Psoas muscle (tissue), 8 donors: ENCODE results near the gene ZNF302. TPM values are rescaled to one million over a fixed set of nuclear protein-coding genes. Genes with fewer than 3 reads are reported as not detected.

ENCODE experiments used
- ATAC-seq, 4 donors: fragments of 200-7000 bp; cut with Tn5 transposase; one replicate each; pipeline ENCODE4 v1.9.1; 2020; ENCODE audit warnings: moderate library complexity in 3 of 4, mild to moderate bottlenecking in 2 of 4
- DNase-seq, 2 donors: peaks; one replicate each; pipeline ENCODE4 v3.0.0-alpha.2; 2020
- H3K27ac ChIP-seq: fragments of 200-600 bp; one replicate; pipeline ENCODE4 v1.8.0; 2022
- H3K27me3 ChIP-seq, 3 donors: fragments of 200-600 bp in 1 of 3; one replicate each; pipeline versions ENCODE4 v1.6.1 to v1.8.0; 2013 to 2022; ENCODE audit warnings: low read length in 2 of 3, mild to moderate bottlenecking in 2 of 3, moderate library complexity in 1 of 3; ENCODE audit not compliant: insufficient read depth in 3 of 3
- H3K36me3 ChIP-seq, 2 donors: fragments of 200-600 bp in 1 of 2; one replicate each; pipeline versions ENCODE4 v1.6.1 to v1.8.0; 2013 to 2022; ENCODE audit warnings: low read depth in 1 of 2, mild to moderate bottlenecking in 1 of 2, moderate library complexity in 1 of 2; ENCODE audit not compliant: insufficient read depth in 1 of 2
- H3K4me1 ChIP-seq: fragments of 200-600 bp; one replicate; pipeline ENCODE4 v1.8.0; 2022
- H3K4me3 ChIP-seq: fragments of 200-600 bp; one replicate; pipeline ENCODE4 v1.8.0; 2022; ENCODE audit warnings: mild to moderate bottlenecking
- H3K9me3 ChIP-seq: fragments of 200-600 bp; one replicate; pipeline ENCODE4 v1.8.0; 2022
- CTCF ChIP-seq: fragments of 200-600 bp; IDR thresholded peaks from one replicate; pipeline ENCODE4 v1.8.0; 2022; ENCODE audit warnings: antibody characterized with exemption
- WGBS, 3 donors: extraction: QIAGEN DNeasy Blood & Tissue Kit; methylation state at CpG; one replicate each; pipeline versions ENCODE4 v1.1.6 to v1.1.7; 2013; 5-methylcytosine and 5-hydroxymethylcytosine counted together
- intact Hi-C, 2 donors: fragments of 100-400 bp; cut with DNase I; formaldehyde crosslinking; loops; one replicate each; pipeline versions ENCODE4 v1.11.0 to v1.14.2; 2022
- polyA plus RNA-seq, 3 donors: library from polyadenylated mRNA; stranded (reverse); fragments of 200-250 nt; gene quantifications; one replicate each; pipeline ENCODE4 v1.2.3, GENCODE V29; 2013
- total RNA-seq, 4 donors: library from RNA; stranded (reverse); fragmentation: NEBNext Ultra II Directional in 2 of 4; extraction: Animal tissue kit (Norgen Biotek cat#: 25700) in 2 of 4; gene quantifications; one replicate each; pipeline versions ENCODE4 v1.2.1 to v1.2.4, GENCODE V29; 2021 to 2023
- donor health status: healthy with polysubstance abuse.
- donor health status: DM: no; HTN: no; CAD: no; lungs with moderate emphysema.
- donor health status: Bipolar disorder and iron deficiency.
- donor health status: healthy.
- donor health status: DM: yes; HTN: yes; CAD: no.
- donor health status: DM: no; HTN: no; CAD: no.
- donor health status: DM: no; HTN: no; CAD: no.
- donor health status: DM: yes; HTN: yes; CAD: no.

The ZNF302 gene
- total and polyA plus RNA-seq, 7 donors = 20.4 to 86.3 (median 25.6) TPM

GRCh38 chr19:34731964-34732363 lies 54.5 kb downstream of the ZNF302 start:
- TF ChIP-seq CTCF = no peak
- Histone ChIP-seq H3K4me3 (no peak overlapping the region), H3K9me3 (no peaks in the 10 kb centered on the region), H3K27me3 (no peaks in the 10 kb centered on the region), H3K27ac (no peak overlapping the region), H3K36me3 (peaks cover 0 to 17% of the 10 kb centered on the region in 2 donors), H3K4me1 (peaks cover 19% of the 10 kb centered on the region)
- DNase-seq (no peak), ATAC-seq (no peak)
- intact Hi-C loops = loop anchor here (5.0 to 10.0 kb wide), 2 partner anchors 40 to 57 kb away; partner anchors contain the start of genes SCGB2B2 (in 1 of the 2), ZNF302 (in 1 of the 2) and ZNF599 (in 1 of the 2)
- 78 to 85% (median 84%) methylated on average over 7 of the region's 7 CpGs for WGBS, 3 donors

- Histone ChIP-seq H3K4me3 (peak overlapping the region; percentile 71), H3K9me3 (no peaks in the 10 kb centered on the region), H3K27me3 (no peaks in the 10 kb centered on the region), H3K27ac (peak overlapping the region; percentile 96), H3K36me3 (peaks cover 2 to 23% of the 10 kb centered on the region in 2 donors), H3K4me1 (peaks cover 19% of the 10 kb centered on the region)
- DNase-seq = no peak
- WGBS, 3 donors = 33 to 49% (median 36%) methylated on average over 13 to 15 of the region's 15 CpGs
- intact Hi-C loops = loop anchor here (5.0 to 10.0 kb wide), 2 partner anchors 40 to 58 kb away; partner anchors contain the start of genes SCGB2B2 (in 1 of the 2), ZNF302 (in 1 of the 2) and ZNF599 (in 1 of the 2)
- ATAC-seq = no peak
- no peak for TF ChIP-seq CTCF
Observed at GRCh38 chr19:34732612-34733211, 55.2 kb downstream of the ZNF302 start.

- peak; percentile 23 to 48 (median 32) for ATAC-seq
- peak overlapping the region; percentile 71 for H3K4me3 ChIP-seq
- H3K36me3 ChIP-seq = peaks cover 4 to 28% of the 10 kb centered on the region in 2 donors
- no peak for TF ChIP-seq CTCF
- H3K27me3 ChIP-seq = no peaks in the 10 kb centered on the region
- WGBS, 3 donors = 0 to 1% (median 0%) methylated on average over 13 of the region's 13 CpGs
- H3K4me1 ChIP-seq = peaks cover 19% of the 10 kb centered on the region
- peak; percentile 49 to 71 for DNase-seq
- intact Hi-C loops = loop anchor here (5.0 to 10.0 kb wide), 2 partner anchors 39 to 59 kb away; partner anchors contain the start of genes SCGB2B2 (in 1 of the 2), ZNF302 (in 1 of the 2) and ZNF599 (in 1 of the 2)
- H3K27ac ChIP-seq = peak overlapping the region; percentile 96
- peaks cover 2% of the 10 kb centered on the region for H3K9me3 ChIP-seq
Observed at GRCh38 chr19:34733266-34733745, 55.8 kb downstream of the ZNF302 start.

GRCh38 chr19:34733746-34734536 lies 56.5 kb downstream of the ZNF302 start, which contains the start of gene ZNF181:
Gene ZNF181 (plus strand): TSS chr19:34734243. CDS start chr19:34735038, 795 bp downstream.
- WGBS, 3 donors = 0 to 1% (median 0%) methylated on average over 62 to 67 of the region's 67 CpGs
- Histone ChIP-seq H3K4me1 (peaks cover 19% of the 10 kb centered on the region), H3K27ac (peak within 1 kb of the TSS; percentile 96), H3K36me3 (peaks cover 5 to 35% of the 10 kb centered on the region in 2 donors), H3K9me3 (peaks cover 6% of the 10 kb centered on the region), H3K27me3 (no peaks in the 10 kb centered on the region), H3K4me3 (peak within 1 kb of the TSS; percentile 71)
- TF ChIP-seq CTCF = no peak
- peak; percentile 91 to 94 for DNase-seq
- peak; percentile 91 to 95 (median 94) for ATAC-seq
- intact Hi-C loops = loop anchor here (5.0 to 10.0 kb wide), 2 partner anchors 38 to 59 kb away; partner anchors contain the start of genes SCGB2B2 (in 1 of the 2), ZNF302 (in 1 of the 2) and ZNF599 (in 1 of the 2)
